ENCODE data around the gene PLPP2.

GRCh38 chr19:308471-309205, 17.4 kb upstream of the PLPP2 start:
- no peak for TF ChIP-seq CTCF (IDR thresholded peaks at IDR 0.05; ENCODE audit: insufficient read depth, low read length, poor library complexity, severe bottlenecking)
- no peak for TF ChIP-seq EZH2phosphoT487 (conservative IDR thresholded peaks at IDR 0.05; ENCODE audit: low read length)

All from SU-DHL-6 (cell line).